Inflammatory macrophage treated with lipopolysaccharide for 1 hour (primary cell): ENCODE data around the gene BANP.
A peak's percentile ranks its signal among the peaks of the same experiment; 100 is the strongest.
"Not testable (repeated sequence)": the region's sequence is repeated elsewhere in the genome, so short reads cannot be mapped to it uniquely, and the experiment has no call there.

ENCODE experiments used
- DNase-seq, 2 donors: peaks; one replicate each; pipeline ENCODE4 v3.0.0-alpha.2; 2020 to 2022

Gene BANP, protein sequence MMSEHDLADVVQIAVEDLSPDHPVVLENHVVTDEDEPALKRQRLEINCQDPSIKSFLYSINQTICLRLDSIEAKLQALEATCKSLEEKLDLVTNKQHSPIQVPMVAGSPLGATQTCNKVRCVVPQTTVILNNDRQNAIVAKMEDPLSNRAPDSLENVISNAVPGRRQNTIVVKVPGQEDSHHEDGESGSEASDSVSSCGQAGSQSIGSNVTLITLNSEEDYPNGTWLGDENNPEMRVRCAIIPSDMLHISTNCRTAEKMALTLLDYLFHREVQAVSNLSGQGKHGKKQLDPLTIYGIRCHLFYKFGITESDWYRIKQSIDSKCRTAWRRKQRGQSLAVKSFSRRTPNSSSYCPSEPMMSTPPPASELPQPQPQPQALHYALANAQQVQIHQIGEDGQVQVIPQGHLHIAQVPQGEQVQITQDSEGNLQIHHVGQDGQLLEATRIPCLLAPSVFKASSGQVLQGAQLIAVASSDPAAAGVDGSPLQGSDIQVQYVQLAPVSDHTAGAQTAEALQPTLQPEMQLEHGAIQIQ

DNA sequence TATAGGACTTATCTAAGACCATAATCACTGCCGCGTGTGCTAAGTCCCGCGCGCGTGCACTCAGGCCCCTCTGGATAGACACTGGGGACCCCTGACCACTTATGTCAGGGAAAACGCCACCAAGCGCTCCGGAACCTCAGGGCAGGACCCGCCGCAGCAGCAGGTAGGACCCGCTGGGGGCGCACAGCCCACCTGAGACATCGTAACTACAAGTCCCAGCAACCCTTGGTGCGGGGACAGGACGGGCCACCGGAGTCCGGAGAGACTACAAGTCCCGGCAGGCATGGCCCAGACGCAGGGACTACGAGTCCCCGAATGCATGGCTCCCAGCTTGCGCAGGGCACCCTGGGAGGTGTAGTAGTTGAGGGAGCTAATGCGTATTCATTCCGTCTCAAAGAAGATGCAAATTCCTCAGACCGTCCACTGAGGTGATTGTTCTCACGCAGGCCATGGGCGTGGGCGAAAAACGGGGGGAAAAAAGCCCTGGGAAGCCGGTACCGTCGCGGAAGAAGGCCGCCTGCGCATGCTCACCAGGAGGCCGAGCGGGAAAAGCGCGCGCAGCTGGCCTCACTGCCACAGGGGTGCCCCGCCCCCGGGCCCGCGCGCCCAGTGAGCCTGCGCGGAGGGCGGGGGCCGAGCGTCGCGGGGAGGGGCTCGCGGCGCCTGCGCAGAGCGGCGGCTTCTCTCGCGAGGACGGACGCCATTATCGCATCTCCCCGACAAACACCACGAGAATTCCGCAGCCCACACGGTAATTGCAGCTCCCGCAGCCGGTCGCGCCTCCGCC lies at the start of gene BANP:
Gene BANP, plus strand, starts transcription at position 670 of the 787 bp plus-strand sequence. CDS start 23,682 bp downstream, outside the sequence.
- peak; percentile 97 to 99 for DNase-seq

DNA sequence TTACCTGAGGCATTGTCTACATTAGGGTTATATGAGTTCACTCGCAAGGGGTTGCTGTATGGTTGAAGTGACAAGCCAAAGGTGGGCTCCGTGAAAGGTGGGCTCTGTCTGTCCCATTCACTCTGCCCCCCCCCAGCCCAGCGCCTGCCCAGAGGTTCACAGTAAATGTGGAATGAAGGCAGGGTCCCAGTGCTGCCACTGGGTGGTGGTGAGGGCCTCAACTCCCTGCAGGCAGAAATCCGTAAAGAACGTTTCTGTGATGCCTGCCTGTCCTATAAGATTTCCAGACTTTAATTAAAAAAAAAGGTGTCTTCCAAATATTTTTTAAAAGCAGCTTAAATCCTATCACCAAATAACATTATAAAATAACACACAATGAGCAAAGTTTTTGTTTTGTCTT lies 46.3 kb upstream of the BANP start:
- DNase-seq: not testable (repeated sequence)

DNA sequence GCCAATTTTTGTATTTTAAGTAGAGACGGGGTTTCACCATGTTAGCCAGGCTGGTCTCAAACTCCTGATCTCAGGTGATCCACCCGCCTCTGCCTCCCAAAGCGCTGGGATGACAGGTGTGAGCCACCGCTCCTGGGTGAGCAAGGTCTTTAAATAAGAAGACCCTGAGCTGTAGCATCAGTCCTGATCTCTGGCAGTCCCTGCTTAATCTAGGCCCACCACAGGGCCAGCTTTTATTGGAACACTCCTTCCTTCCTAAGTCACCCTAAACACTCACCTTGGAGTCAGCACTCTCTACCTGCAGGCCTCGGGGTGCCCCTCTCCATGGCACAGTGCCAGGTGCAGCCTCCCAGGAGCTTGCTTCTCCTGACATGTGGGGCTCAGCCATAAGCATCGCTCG lies 45.7 kb upstream of the BANP start:
- DNase-seq: not testable (repeated sequence)

DNA sequence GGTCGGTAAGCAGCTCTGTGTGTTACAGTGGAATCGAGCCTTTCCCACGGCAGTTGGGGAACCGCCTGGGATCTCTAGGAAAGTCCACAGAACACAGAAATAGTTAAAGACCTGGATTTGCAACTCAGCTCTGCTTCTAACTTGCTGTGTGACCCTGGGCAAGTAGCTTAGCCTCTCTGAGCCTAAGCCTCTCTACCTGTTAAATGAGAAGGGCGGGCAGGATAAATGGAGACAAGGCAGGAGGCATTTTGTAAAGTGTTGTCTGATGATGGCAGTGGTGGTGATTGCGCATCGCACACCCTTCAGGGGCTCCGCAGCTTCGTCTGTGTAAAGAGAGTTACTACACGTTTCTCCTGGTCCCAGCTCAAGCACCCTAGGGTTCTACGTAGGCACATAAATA lies 43.1 kb upstream of the BANP start:
- not testable (repeated sequence) for DNase-seq

DNA sequence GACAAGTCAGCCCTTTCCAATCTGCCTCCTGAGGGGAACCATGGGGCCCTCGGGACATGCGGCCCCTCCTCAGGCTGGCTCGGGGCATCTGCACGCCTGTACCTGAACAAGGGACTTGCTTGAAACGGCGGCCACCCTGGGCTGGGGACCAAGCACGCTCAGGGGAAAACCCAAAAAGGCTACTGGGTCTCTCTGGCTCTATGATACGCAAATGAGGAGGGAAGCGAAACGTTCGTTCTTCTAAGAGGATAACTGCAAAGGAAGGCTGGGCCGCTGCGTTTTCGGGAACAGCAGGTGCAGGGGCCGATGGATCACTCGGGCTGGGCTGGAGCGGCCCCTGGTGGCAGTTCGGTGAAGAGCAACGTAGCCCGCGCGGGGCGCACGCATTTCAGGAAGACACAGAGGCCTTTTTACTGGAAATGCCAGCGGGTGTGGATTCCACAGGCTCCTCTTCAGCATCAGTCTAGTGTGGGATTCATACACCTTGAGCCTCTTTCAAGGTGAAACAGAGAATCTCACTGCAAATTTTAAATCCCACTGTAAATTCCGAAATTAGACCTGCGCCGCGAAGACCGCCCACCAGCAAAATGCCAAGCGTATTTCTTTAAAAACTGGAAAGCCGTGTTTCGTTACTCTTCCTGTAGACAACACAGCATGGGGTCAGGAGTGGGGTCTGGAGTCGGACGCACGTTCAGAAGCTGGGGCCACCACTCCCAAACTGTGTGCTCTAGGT lies 41.9 kb upstream of the BANP start:
- peak; percentile 47 to 93 for DNase-seq

DNA sequence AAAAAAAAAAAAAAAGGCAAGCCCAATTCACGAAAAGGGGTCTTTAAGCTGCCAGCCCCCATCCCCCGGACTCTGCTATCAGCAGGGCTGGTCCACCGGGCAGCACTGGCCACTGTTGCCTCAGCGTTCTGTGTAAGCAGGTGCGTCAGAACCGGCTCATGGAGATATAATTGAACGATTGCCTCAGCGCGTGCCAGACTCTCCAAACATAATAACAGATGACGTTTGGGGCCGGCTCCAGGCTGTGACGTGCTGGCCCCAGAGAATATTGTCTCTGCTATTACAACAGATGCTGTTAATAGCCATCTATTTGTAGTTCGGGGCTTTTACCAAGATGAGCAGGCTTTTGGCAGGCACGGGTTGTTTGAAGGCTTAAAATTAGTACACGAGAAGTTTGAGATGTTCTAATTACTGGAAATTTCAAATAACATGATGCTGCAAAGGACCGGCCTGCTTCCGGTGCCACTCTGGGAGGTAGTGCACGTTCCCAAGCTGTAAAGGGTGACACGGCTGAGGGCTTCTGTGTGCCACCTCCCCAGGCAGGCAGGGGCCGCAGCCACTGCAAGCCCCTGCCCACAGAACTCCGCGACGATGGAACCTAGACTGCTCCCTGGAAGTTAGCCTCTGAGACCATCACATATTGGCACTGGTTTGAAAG lies 40.0 kb upstream of the BANP start:
- DNase-seq: not testable (repeated sequence)

DNA sequence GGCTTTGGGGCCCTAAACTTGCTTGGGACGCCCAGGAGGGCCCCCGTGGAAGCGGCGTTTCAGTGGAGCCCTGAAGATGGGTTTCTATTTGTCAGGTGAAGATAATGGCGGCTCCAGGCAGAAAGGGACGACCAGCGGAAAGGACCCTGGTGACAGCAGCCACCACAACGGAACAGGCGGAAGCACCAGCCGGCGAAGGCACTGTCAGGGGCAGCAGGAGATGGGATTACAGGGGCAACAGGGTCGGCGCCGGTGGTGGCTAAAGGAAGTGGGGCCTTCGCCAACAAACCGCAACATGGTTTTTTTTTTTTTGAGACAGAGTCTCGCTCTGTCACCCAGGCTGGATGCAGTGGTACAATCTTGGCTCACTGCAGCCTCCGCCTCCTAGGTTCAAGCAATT lies 38.5 kb upstream of the BANP start:
- not testable (repeated sequence) for DNase-seq

DNA sequence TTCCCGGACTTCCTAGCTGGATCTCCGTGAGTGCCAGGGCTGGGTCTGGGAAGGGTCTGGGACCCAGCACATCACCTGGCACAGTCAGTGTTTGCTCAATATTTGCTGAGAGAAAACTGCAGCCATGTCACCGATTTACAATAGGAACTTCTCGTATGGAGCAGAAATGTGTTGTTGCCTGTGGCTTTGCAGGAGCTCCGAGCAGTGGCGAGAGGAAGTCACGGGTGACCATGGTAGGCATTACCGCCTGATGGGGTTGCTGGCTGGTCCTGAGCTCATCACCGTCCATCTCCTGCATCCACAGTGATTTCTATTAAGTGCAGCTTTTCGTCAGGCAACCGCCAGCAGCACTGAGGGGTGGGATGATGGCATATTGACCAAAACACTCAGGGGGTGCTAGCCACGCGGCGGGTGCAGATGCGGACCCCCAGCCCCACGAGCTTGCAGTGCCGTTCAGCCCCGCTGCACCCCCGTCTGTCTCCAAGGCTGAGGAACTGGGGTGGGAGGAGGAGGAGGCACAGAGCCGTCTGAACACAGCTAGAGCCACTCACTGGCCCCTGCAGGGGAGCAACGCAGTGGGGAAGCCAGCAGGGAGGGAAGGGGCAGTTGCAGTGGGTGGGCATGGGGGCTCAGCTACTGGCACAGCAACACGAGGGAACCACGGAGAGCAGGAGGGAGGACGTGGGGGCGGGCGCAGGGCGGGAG lies 37.1 kb upstream of the BANP start:
- DNase-seq: not testable (repeated sequence)

DNA sequence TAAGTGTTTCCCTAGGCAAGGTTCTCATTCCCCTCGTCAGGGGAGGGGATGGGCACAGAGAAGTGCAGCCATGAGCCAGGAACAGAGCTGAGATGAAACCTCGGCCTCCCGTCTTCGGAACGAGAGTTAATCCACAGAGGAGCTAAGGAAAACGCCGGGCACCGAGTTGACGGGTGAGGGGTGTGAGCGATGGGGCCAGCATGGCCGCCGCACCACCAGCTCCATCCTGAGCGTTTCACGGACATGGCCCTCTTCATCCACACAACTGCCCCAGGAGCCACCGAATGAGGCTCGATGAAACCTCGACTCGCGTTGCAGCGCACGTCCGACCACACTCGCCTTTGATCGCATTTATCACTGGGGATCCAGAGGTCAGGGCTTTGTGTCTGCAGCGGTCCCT lies 36.4 kb upstream of the BANP start:
- no peak for DNase-seq

DNA sequence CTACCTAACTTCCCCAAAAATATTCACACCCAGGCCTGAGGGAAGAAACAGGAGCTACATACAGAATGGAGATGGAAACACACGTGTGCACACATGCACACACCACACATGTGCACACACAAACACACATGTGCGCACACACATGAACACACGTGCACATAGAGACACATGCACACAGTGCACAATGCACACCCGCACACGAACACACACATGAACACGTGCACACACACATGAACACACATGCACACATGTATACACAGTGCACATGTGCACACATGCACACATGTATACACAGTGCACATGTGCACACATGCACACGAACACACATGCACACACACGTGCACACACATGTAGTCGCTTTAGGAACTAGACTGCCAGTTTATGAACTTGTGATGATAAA lies 33.7 kb upstream of the BANP start:
- no peak for DNase-seq

DNA sequence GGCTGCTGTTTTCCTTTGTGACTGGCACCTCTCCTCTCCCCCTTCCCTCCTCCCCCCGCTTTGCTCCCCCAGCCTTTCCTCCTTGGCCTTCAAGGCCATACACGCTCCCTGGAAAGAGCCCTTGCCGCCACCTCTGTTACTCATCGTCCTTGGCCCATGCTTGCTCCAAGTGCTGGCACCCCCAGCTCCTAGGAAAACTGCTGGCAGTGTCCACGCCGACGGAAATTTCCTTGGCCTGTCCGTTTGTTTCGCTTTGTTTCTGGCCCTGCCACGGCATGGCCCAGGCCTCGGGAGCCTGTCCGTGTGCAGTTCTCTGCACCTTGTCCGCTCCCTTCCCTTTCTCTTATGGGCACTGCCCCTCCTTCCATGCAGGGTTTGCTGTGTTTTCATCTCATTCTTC lies 32.9 kb upstream of the BANP start:
- no peak for DNase-seq

DNA sequence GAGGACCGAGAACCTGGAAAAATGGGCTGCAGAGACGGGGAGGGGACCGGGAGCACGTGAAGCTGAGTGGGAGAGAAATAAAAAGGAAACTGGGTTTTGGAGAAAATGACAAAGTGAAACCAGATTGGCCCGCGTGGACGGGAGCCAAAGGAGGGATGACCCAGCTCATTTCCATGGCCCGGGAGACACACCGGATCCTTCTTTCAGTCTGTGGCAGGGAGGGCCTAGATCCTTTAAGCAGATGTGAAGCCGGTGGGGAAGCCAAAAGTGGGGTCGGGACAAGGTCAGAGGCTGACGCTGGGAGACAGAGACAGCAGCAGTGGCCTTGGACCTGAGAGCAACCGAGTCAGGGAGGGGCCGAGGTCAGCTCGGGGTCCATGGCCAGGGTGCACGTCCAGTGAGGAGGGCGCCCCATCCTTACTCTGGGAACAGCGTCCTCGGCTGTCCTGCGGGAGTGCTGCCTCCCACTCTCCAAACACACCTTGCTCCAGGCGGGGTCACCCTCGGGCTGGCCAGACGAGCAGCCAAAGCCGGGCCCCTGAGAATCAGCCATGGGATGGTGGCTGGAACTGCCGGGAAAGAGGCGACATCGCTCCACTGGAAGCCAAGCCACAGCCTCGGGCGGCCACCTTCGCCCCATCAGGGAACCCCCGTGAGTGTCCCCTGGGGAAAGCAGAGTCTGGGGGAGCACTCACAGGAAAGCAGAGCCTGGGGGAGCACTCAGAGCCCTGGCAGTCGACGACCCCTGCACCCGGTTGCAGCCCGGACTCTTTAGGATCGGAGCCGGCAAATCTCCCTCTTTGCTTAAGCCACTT lies 32.2 kb upstream of the BANP start:
- peak; percentile 49 to 68 for DNase-seq

DNA sequence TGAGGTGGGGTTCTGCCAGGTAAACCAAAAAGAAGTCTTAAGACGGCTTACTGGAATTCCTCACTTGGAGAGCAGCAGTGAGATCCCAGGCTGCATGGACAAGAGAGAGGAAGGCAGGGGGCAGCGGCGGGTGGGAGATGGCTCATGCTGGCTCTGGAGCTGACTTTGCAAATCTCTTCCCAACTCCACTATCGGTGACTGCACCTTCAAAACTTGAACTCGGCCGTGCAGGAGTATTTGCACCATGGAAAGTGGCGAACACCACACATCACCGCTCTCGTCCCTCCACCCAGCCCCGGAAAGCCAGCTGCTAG lies 31.6 kb upstream of the BANP start:
- DNase-seq: no peak

DNA sequence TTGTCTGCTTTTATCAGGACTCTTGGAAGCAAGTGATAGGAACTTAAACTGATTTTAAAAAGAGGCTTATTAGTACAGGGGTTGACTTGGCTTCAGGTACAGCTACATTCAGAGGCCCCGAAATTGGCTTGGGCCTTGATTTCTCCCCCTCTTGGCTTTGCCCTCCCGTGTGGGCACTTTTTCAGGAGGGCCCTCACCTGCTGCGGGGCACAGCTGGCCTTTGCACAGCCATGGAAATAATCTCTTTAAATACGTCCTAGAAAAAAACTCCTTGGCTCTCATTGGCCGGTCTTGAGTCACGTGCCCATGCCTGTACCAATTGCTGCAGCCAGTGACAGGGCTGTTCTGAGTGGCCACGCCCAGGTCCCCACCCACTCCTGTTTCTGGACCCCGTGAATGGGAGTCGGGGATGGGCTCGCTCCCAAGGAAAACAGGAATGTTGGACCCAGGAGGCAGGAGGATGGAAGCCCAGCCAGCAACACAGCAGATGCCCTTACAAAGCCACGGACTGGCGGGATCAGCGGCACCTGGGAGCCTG lies 29.9 kb upstream of the BANP start:
- no peak for DNase-seq

DNA sequence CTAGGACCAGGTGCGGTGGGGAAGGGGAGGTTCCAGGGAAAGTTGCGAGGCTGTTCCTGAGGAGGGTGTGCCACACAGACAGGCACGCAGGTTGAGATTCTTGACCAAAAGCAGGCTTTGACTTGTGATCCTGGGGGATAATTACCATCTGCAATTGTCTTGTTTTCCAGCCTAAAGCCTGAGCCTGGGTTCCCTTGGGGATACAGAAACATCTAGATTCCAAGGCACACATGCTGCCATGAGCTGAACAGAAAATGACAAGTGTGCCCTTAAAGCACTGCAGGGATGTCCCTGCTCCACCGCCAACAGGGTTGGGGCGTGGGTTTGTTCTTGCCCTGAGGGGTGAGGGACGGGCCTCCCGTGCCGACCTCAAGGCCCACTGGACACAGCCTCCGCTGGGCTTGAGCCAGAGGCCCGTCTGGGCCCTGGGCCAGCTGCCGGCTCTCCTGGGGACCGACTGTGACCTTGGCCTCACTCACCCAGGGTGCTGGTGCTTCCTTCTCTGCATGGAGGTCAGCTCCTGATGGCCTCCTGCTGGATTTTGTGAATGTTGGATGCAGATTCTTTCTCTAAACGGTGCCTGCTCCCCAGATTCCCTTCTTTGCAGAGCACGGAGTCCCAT lies 28.9 kb upstream of the BANP start:
- no peak for DNase-seq

DNA sequence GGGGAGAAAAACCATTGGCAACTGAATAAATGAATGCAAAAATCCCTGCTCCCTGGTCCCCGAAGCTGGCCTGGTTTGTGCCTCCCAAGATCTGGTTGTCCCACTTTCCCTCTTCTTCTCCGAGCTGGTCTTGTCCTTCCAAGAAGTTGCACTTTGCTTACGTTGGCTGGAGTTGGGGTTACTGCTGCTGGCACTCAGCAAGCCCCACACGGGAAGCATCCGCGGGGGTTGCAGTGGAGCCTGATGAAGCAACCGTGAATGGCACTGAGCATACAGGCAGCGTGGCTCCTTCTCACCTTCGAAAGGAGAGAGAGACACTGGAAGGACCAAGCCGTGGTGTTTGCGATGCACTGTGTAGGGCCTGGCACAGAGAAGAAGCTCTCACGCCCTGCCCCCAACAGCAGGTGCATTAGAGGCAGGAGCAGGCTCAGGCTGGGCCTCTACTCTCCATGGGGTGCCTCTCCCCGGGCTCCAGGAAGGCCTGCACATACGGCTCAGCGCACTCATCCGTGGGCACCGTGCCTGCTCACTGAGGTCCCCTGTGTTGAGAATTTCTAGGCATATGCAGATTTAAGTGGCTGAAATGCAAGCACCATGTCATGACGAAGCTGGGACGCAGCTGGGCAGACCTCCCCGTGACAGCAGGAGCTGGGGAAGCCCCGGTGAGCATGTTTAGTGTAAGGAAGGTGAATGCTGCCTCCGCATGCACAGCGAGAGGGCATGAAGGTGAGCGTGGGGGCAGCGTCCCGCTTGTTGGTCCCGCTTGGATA lies 27.0 kb upstream of the BANP start:
- no peak for DNase-seq

DNA sequence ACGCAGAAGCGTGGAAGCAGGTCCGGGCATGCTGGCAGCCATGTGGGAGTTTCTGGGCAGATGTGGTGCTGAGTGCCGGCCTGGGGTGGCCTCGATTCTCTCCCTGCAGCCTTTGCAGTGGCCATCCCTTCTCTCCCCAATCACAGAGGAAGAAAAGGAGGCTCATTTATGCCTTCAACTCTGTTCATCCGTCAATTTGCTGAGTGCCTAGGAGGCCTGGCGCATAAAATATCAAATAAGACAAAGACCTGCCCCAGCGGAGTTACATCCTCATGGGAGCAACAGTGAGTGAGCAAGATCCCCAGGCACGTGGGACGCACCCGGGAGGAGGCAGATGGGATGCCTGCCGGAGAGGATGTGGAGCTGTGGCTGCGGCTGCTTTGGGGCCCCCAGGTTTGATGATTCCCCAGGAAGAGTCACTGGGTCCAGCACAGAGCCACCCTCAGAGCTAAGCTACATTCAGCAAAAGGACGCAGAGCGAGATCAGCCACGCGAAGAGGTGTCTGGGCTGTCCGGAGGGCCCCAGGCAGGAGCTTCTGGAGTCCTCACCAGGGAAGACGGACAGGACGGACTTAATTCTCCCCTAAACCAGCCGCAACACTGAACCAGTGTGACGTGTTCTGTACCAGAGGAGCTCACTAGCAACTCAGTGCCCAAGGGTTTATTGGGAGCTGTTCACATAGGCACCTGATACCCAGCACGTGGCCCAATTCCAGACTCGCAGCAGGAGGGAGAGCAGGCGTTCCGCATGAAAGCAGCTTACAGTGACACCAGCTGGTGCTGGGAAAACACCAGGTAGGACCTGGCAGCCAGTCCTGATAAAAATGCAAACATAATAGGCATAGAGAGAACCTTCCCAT lies 26.2 kb upstream of the BANP start:
- no peak for DNase-seq
